ENCODE results near the gene MAN1B1. TPM values are rescaled to one million over a fixed set of nuclear protein-coding genes. Genes with fewer than 3 reads are reported as not detected.

Gene MAN1B1
- total RNA-seq, 1 donor from 2014 or later = 24.6 TPM

- no peaks in the 10 kb centered on the region for H3K9me3 ChIP-seq (ENCODE audit: low read depth)
- peak overlapping the region; percentile 77 for H3K4me3 Mint-ChIP-seq
- H3K4me3 ChIP-seq = no peak overlapping the region
- H3K79me2 ChIP-seq (ENCODE audit: low read depth) = no peaks in the 10 kb centered on the region
- no peaks in the 10 kb centered on the region for H4K20me1 ChIP-seq (ENCODE audit: low read depth)
- no peaks in the 10 kb centered on the region for H3F3A ChIP-seq (ENCODE audit: low read depth)
- H3K9me3 Mint-ChIP-seq = no peaks in the 10 kb centered on the region
- H3K36me3 ChIP-seq = no peaks in the 10 kb centered on the region
- no peak for DNase-seq (ENCODE audit: low spot score)
- TF ChIP-seq EZH2phosphoT487 (IDR thresholded peaks at IDR 0.05) (no peak), EZH2 (IDR thresholded peaks at IDR 0.05) (no peak)
- TF ChIP-seq, protein P1, sequence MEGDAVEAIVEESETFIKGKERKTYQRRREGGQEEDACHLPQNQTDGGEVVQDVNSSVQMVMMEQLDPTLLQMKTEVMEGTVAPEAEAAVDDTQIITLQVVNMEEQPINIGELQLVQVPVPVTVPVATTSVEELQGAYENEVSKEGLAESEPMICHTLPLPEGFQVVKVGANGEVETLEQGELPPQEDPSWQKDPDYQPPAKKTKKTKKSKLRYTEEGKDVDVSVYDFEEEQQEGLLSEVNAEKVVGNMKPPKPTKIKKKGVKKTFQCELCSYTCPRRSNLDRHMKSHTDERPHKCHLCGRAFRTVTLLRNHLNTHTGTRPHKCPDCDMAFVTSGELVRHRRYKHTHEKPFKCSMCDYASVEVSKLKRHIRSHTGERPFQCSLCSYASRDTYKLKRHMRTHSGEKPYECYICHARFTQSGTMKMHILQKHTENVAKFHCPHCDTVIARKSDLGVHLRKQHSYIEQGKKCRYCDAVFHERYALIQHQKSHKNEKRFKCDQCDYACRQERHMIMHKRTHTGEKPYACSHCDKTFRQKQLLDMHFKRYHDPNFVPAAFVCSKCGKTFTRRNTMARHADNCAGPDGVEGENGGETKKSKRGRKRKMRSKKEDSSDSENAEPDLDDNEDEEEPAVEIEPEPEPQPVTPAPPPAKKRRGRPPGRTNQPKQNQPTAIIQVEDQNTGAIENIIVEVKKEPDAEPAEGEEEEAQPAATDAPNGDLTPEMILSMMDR (IDR thresholded peaks at IDR 0.05) = no peak
- H3K4me2 ChIP-seq = no peak overlapping the region
- no peaks in the 10 kb centered on the region for H3K4me1 Mint-ChIP-seq
- H2AFZ ChIP-seq (replicated peaks) = no peak overlapping the region
- peaks cover 14% of the 10 kb centered on the region for H3K27me3 Mint-ChIP-seq (ENCODE audit: insufficient read depth, low read depth)
- H3K27me3 ChIP-seq = peaks cover 59% of the 10 kb centered on the region
- H3K27ac Mint-ChIP-seq = no peak overlapping the region
- peaks cover 8% of the 10 kb centered on the region for H3K4me1 ChIP-seq
- no peak overlapping the region for H3K9ac ChIP-seq
- H3K36me3 Mint-ChIP-seq = no peaks in the 10 kb centered on the region
- no peak overlapping the region for H3K27ac ChIP-seq
Measured at GRCh38 chr9:137113385-137114159, 26.8 kb downstream of the MAN1B1 start.

- H3K4me1 Mint-ChIP-seq = no peaks in the 10 kb centered on the region
- Histone ChIP-seq H3K27ac (no peak overlapping the region), H3K36me3 (no peaks in the 10 kb centered on the region), H3K4me3 (peak overlapping the region; percentile 53), H2AFZ (replicated peaks) (peak overlapping the region; percentile 97), H3K4me2 (peak overlapping the region; percentile 87), H3K27me3 (peaks cover 59% of the 10 kb centered on the region), H3K9ac (no peak overlapping the region), H3F3A (ENCODE audit: low read depth) (no peaks in the 10 kb centered on the region), H3K79me2 (ENCODE audit: low read depth) (no peaks in the 10 kb centered on the region), H4K20me1 (ENCODE audit: low read depth) (no peaks in the 10 kb centered on the region), H3K9me3 (ENCODE audit: low read depth) (no peaks in the 10 kb centered on the region), H3K4me1 (peaks cover 8% of the 10 kb centered on the region)
- TF ChIP-seq, protein P1 (IDR thresholded peaks at IDR 0.05) = no peak
- peak; percentile 79 for TF ChIP-seq EZH2 (IDR thresholded peaks at IDR 0.05)
- TF ChIP-seq EZH2phosphoT487 (IDR thresholded peaks at IDR 0.05) = peak; percentile 71
- H3K36me3 Mint-ChIP-seq = no peaks in the 10 kb centered on the region
- DNase-seq (ENCODE audit: low spot score) = no peak
- H3K27me3 Mint-ChIP-seq (ENCODE audit: insufficient read depth, low read depth) = peaks cover 14% of the 10 kb centered on the region
- H3K4me3 Mint-ChIP-seq = no peak overlapping the region
- H3K9me3 Mint-ChIP-seq = no peaks in the 10 kb centered on the region
- H3K27ac Mint-ChIP-seq = no peak overlapping the region
Measured at GRCh38 chr9:137114220-137114612, 27.4 kb downstream of the MAN1B1 start.

DNA sequence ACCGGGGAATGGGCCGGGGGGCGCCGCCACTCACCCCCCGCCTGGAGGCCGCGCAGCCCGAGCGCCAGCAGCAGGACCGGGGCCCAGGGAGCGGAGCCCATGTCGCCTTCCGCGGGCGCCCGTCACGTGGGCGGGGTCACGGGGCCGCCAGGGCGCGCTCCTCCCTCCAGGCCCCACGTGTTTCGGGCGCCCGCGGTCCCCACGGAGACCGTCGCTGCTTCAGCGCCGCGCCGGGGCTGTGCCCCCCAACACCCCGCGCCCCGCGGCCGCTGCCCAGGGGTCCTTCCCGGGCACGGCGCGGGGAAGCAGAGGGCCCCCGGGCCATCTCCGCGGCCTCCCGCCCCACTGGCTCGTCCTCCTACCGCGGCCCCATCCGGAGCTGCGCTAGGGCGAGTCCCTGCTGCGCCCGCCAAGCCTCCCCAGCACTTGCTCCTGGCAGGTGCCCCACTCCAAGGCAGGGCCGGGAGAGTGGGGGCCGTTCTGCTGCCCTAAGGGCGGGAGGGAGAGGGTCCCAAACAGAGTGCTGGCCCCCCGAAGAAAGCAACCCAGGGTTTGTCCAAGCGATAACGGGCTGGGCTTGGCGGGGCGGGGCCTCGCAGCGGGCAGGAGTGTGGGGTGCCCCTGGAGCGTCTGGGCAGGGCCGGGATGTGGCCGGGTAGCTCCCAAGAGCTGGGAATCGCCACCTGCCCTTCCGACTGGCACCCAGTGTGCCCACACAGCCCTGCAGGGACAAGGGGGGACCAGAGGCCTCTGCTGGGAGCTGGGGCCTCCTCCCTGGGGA, 28.0 kb downstream of the MAN1B1 start, which contains the start of gene DPP7:
TSS of gene DPP7 (minus strand) at position 121 of the 781 bp plus-strand sequence. CDS start at position 101, 20 bp downstream.
- H3K4me3 Mint-ChIP-seq = peak within 1 kb of the TSS; percentile 77
- no peaks in the 10 kb centered on the region for H3K4me1 Mint-ChIP-seq
- no peak within 1 kb of the TSS for H3K27ac Mint-ChIP-seq
- Histone ChIP-seq H3F3A (ENCODE audit: low read depth) (no peaks in the 10 kb centered on the region), H3K9me3 (ENCODE audit: low read depth) (no peaks in the 10 kb centered on the region), H3K4me1 (peaks cover 8% of the 10 kb centered on the region), H3K79me2 (ENCODE audit: low read depth) (no peaks in the 10 kb centered on the region), H3K9ac (no peak within 1 kb of the TSS), H3K36me3 (no peaks in the 10 kb centered on the region), H3K27me3 (peaks cover 59% of the 10 kb centered on the region), H3K4me2 (peak within 1 kb of the TSS; percentile 87), H3K27ac (no peak within 1 kb of the TSS), H4K20me1 (ENCODE audit: low read depth) (no peaks in the 10 kb centered on the region), H3K4me3 (peak within 1 kb of the TSS; percentile 53), H2AFZ (replicated peaks) (peak within 1 kb of the TSS; percentile 97)
- H3K27me3 Mint-ChIP-seq (ENCODE audit: insufficient read depth, low read depth) = peaks cover 14% of the 10 kb centered on the region
- no peaks in the 10 kb centered on the region for H3K36me3 Mint-ChIP-seq
- DNase-seq (ENCODE audit: low spot score) = peak; percentile 59
- TF ChIP-seq, protein P1 (IDR thresholded peaks at IDR 0.05) = no peak
- TF ChIP-seq EZH2phosphoT487 (IDR thresholded peaks at IDR 0.05) (peak; percentile 66), EZH2 (IDR thresholded peaks at IDR 0.05) (peak; percentile 65)
- no peaks in the 10 kb centered on the region for H3K9me3 Mint-ChIP-seq
